ENCODE data around the gene PPP1R15A. TPM values are rescaled to one million over a fixed set of nuclear protein-coding genes. Genes with fewer than 3 reads are reported as not detected.
"Not testable (repeated sequence)": the region's sequence is repeated elsewhere in the genome, so short reads cannot be mapped to it uniquely, and the experiment has no call there.

Gene PPP1R15A
- total RNA-seq, 2 donors from 2014 or later, result 23.9 to 33.3 TPM

- Histone ChIP-seq H3K27me3 (no peaks in the 10 kb centered on the region), H3K36me3 (no peaks in the 10 kb centered on the region), H3K27ac (peak overlapping the region; percentile 97), H3K4me1 (peaks cover 15% of the 10 kb centered on the region), H3K9ac (ENCODE audit: low read depth in 2 of 2, low read length in 2 of 2) (peak overlapping the region; percentile 95 to 100), H3K9me3 (no peaks in the 10 kb centered on the region), H3K4me3 (peak overlapping the region; percentile 63)
- TF ChIP-seq CTCF (IDR thresholded peaks at IDR 0.05), result no peak
- peak; percentile 90 for DNase-seq
- intact Hi-C loops (cut with DNase I), result loop anchor here (10.0 kb wide), 1 partner anchor 92 kb away; the partner anchor contains the start of gene FTL
These were observed 759 bp downstream of the PPP1R15A start for GRCh38 chr19:48872884-48873475.

- Histone ChIP-seq H3K9me3 (no peaks in the 10 kb centered on the region), H3K27me3 (no peaks in the 10 kb centered on the region), H3K27ac (peak overlapping the region; percentile 97), H3K36me3 (no peaks in the 10 kb centered on the region), H3K4me3 (peak overlapping the region; percentile 63), H3K4me1 (peaks cover 15% of the 10 kb centered on the region), H3K9ac (ENCODE audit: low read depth in 2 of 2, low read length in 2 of 2) (peak overlapping the region; percentile 95 to 100)
- DNase-seq, result no peak
- no peak for TF ChIP-seq CTCF (IDR thresholded peaks at IDR 0.05)
- intact Hi-C loops (cut with DNase I), result loop anchor here (10.0 kb wide), 1 partner anchor 91 kb away; the partner anchor contains the start of gene FTL
These were observed 1.5 kb downstream of the PPP1R15A start for GRCh38 chr19:48873476-48874302.

- H3K36me3 ChIP-seq, result no peaks in the 10 kb centered on the region
- H3K27me3 ChIP-seq, result no peaks in the 10 kb centered on the region
- H3K4me1 ChIP-seq, result peaks cover 15% of the 10 kb centered on the region
- peak overlapping the region; percentile 63 for H3K4me3 ChIP-seq
- H3K9ac ChIP-seq (ENCODE audit: low read depth in 2 of 2, low read length in 2 of 2), result peak overlapping the region; percentile 95 to 100
- peak; percentile 65 for DNase-seq
- no peaks in the 10 kb centered on the region for H3K9me3 ChIP-seq
- intact Hi-C loops (cut with DNase I), result loop anchor here (10.0 kb wide), 1 partner anchor 90 kb away; the partner anchor contains the start of gene FTL
- no peak for TF ChIP-seq CTCF (IDR thresholded peaks at IDR 0.05)
- peak overlapping the region; percentile 97 for H3K27ac ChIP-seq
These were observed 2.3 kb downstream of the PPP1R15A start for GRCh38 chr19:48874303-48875135.

GRCh38 chr19:48876043-48876981 lies 4.1 kb downstream of the PPP1R15A start:
- H3K4me1 ChIP-seq, result peaks cover 15% of the 10 kb centered on the region
- H3K36me3 ChIP-seq, DNase-seq, H3K9me3 ChIP-seq, H3K27me3 ChIP-seq: not testable (repeated sequence)
- H3K9ac ChIP-seq (ENCODE audit: low read depth in 2 of 2, low read length in 2 of 2), result peak overlapping the region; percentile 81 to 100
- intact Hi-C loops (cut with DNase I), result loop anchor here (10.0 kb wide), 1 partner anchor 88 kb away; the partner anchor contains the start of gene FTL
- peak overlapping the region; percentile 97 for H3K27ac ChIP-seq
- H3K4me3 ChIP-seq, result peak overlapping the region; percentile 63

- peaks cover 15% of the 10 kb centered on the region for H3K4me1 ChIP-seq
- no peak overlapping the region for H3K9ac ChIP-seq (ENCODE audit: low read depth in 2 of 2, low read length in 2 of 2)
- no peak for DNase-seq
- H3K27me3 ChIP-seq, result no peaks in the 10 kb centered on the region
- no peaks in the 10 kb centered on the region for H3K9me3 ChIP-seq
- TF ChIP-seq CTCF (IDR thresholded peaks at IDR 0.05), result no peak
- intact Hi-C loops (cut with DNase I), result loop anchor here (10.0 kb wide), 1 partner anchor 87 kb away; the partner anchor contains the start of gene FTL
- H3K4me3 ChIP-seq, result no peak overlapping the region
- no peaks in the 10 kb centered on the region for H3K36me3 ChIP-seq
- H3K27ac ChIP-seq, result no peak overlapping the region
These were observed 5.6 kb downstream of the PPP1R15A start for GRCh38 chr19:48877855-48878195.

Measured in colonic mucosa (tissue), 4 donors.